ENCODE results near the gene GALNT5.

The GALNT5 gene

DNA sequence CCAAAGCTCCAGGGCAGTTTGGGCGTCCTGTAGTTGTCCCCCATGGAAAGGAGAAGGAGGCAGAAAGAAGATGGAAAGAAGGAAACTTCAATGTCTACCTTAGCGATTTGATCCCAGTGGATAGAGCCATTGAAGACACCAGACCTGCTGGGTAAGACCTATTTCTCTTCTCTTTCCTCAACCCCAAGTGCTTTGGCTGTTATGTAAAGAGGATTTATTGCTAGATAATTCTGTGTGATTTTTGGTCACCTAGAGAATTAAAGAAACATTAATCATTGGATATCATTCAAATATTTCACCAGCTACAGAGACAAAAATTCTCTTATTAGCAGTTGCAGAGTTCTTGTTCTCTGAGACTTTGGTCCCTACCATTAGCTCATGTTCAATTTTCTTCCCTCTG, 1.9 kb downstream of the GALNT5 start:
- Histone ChIP-seq H3K4me1 (peaks cover 0 to 27% (median 10%) of the 10 kb centered on the region in 4 donors), H3K9me3 (no peaks in the 10 kb centered on the region), H3K27me3 (no peaks in the 10 kb centered on the region), H3K27ac (no peak overlapping the region), H3K4me3 (no peak overlapping the region), H3K36me3 (no peaks in the 10 kb centered on the region)
- intact Hi-C loops (cut with DNase I; ENCODE audit: low total_unique reads), result no loop called here
- TF ChIP-seq, protein P1, sequence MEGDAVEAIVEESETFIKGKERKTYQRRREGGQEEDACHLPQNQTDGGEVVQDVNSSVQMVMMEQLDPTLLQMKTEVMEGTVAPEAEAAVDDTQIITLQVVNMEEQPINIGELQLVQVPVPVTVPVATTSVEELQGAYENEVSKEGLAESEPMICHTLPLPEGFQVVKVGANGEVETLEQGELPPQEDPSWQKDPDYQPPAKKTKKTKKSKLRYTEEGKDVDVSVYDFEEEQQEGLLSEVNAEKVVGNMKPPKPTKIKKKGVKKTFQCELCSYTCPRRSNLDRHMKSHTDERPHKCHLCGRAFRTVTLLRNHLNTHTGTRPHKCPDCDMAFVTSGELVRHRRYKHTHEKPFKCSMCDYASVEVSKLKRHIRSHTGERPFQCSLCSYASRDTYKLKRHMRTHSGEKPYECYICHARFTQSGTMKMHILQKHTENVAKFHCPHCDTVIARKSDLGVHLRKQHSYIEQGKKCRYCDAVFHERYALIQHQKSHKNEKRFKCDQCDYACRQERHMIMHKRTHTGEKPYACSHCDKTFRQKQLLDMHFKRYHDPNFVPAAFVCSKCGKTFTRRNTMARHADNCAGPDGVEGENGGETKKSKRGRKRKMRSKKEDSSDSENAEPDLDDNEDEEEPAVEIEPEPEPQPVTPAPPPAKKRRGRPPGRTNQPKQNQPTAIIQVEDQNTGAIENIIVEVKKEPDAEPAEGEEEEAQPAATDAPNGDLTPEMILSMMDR (IDR thresholded peaks at IDR 0.05), result no peak
- no peak for DNase-seq

DNA sequence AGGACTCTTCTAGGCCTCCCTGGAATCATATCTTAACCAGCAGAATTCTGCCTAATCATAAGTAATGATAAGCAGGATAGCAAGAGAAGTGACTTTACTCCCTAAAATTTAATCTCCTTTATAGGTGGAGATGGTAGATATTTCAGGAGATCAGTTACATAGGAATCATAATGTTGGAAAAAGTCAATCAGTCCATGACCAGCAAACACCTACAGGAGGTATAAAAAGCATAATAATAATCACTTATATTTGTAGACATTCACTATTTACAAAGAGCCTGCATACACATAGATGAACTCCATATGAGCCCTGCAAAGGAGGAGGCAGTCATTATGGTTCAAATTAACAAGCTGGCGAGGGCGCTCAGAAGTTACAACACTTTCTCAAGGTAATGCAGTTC, 2.5 kb downstream of the GALNT5 start:
- DNase-seq, result no peak
- Histone ChIP-seq H3K36me3 (no peaks in the 10 kb centered on the region), H3K4me3 (no peak overlapping the region), H3K9me3 (no peaks in the 10 kb centered on the region), H3K27me3 (no peaks in the 10 kb centered on the region), H3K4me1 (peaks cover 0 to 33% (median 10%) of the 10 kb centered on the region in 4 donors), H3K27ac (no peak overlapping the region)
- TF ChIP-seq, protein P1 (IDR thresholded peaks at IDR 0.05), result no peak
- intact Hi-C loops (cut with DNase I; ENCODE audit: low total_unique reads), result no loop called here

DNA sequence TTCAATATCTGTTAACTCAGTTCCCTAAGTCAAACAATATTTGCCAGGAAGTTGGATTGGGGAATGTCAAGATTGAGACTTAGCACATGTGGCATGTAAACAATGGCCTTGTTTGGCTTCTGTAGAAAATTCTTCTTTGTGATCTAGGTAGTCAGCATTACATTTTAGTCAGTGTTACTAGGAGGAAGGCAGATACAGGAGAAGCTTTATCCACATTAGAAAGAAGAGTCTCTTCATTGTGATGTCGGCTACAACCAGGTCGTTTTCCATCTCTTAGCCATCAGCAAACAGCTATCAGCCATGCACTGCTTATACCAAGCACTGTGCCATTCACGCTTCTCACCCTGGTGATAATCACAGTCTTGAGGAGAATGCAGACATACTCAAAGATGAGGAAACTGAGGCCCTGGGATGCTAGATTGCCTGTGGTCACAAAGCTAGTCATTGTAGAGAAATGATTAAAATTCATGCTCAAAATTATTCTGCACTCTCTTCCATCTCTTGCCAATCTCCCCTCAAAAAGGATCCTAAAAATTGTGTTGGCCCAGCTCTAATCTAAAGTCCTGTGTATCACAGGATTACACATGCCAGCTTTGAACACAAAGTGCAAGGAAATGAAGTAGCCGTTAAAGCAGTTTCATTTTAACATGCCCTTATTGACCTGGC, 3.2 kb downstream of the GALNT5 start:
- TF ChIP-seq, protein P1 (IDR thresholded peaks at IDR 0.05), result no peak
- H3K9me3 ChIP-seq, result no peaks in the 10 kb centered on the region
- H3K27me3 ChIP-seq, result no peaks in the 10 kb centered on the region
- intact Hi-C loops (cut with DNase I; ENCODE audit: low total_unique reads), result no loop called here
- peaks cover 0 to 35% (median 10%) of the 10 kb centered on the region in 4 donors for H3K4me1 ChIP-seq
- peak overlapping the region in 1 of 2 donors; percentile 24 for H3K27ac ChIP-seq
- H3K36me3 ChIP-seq, result no peaks in the 10 kb centered on the region
- no peak overlapping the region for H3K4me3 ChIP-seq
- DNase-seq, result no peak

DNA sequence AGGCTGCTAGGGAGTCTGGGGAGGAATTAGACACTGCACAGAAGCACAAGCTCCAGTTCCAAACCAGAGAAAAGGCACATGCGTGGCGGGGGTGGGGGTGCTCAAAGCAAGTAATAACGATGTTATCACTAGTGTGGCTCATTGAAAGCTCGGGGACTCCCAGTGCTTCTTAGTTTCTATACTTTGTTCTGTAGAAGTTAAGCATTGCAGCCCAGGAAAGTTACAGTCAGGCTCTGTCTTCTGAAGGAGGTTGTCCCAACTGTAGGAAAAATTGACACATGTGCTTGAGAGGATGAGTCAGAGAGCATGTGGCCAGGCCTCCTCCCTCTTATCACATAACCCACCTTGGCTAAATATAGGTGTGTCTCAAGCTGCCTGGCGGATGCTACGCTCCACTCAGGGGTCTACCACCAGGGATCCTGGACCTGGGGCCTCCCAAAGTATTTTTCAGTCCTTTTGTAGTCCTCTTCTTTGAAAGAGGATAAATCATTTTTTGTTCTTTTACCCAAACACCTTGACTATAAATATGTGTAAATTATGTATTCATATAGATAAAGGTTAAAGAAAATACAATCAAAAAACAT, 3.8 kb downstream of the GALNT5 start:
- H3K4me3 ChIP-seq, result no peak overlapping the region
- no peaks in the 10 kb centered on the region for H3K9me3 ChIP-seq
- intact Hi-C loops (cut with DNase I; ENCODE audit: low total_unique reads), result no loop called here
- H3K4me1 ChIP-seq, result peaks cover 0 to 35% (median 10%) of the 10 kb centered on the region in 4 donors
- TF ChIP-seq, protein P1 (IDR thresholded peaks at IDR 0.05), result no peak
- no peaks in the 10 kb centered on the region for H3K36me3 ChIP-seq
- H3K27me3 ChIP-seq, result no peaks in the 10 kb centered on the region
- no peak for DNase-seq
- peak overlapping the region in 1 of 2 donors; percentile 24 for H3K27ac ChIP-seq

DNA sequence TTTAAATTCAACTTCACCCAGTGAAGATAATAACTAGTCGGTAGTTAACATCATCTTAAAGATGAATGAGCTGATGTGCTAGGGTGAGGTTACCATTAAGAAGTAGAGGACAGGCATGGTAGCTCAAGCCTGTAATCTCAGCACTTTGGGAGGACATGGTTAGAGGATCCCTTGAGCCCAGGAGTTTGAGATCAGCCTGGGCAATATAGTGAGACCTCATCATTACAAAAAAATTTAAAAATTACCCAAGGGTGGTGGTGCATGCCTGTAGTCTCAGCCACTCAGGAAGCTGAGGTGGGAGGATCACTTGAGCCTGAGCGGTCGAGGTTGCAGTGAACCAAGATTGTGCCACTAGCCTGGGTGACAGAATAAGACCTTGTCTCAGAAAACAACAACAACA, 4.7 kb downstream of the GALNT5 start:
- DNase-seq, result no peak
- intact Hi-C loops (cut with DNase I; ENCODE audit: low total_unique reads), result no loop called here
- no peaks in the 10 kb centered on the region for H3K27me3 ChIP-seq
- H3K4me1 ChIP-seq, result peaks cover 0 to 29% (median 9%) of the 10 kb centered on the region in 4 donors
- H3K36me3 ChIP-seq, result no peaks in the 10 kb centered on the region
- TF ChIP-seq, protein P1 (IDR thresholded peaks at IDR 0.05), result no peak
- no peaks in the 10 kb centered on the region for H3K9me3 ChIP-seq
- H3K4me3 ChIP-seq, result no peak overlapping the region
- peak overlapping the region in 1 of 2 donors; percentile 7 for H3K27ac ChIP-seq

Measured in tibial artery (tissue), 4 donors.